Lung (tissue), 12 donors: Measurements from ENCODE around the gene OPN4. TPM values are rescaled to one million over a fixed set of nuclear protein-coding genes. Genes with fewer than 3 reads are reported as not detected.

Experiments used
- ATAC-seq: fragments of 200-7000 bp; cut with Tn5 transposase; one replicate; pipeline ENCODE4 v1.9.1; 2020; ENCODE audit warnings: moderate number of reproducible peaks; ENCODE audit not compliant: insufficient read depth, low FRiP score
- DNase-seq, 3 donors: peaks; one replicate each; pipeline ENCODE4 v3.0.0-alpha.2; 2013 to 2017
- H3K27ac ChIP-seq, 2 donors: one replicate each; pipeline ENCODE4 v1.5.1; 2013; ENCODE audit warnings: mild to moderate bottlenecking in 2 of 2, moderate library complexity in 2 of 2, control low read depth in 1 of 2, inconsistent platforms in 1 of 2, low read depth in 1 of 2, low read length in 1 of 2
- H3K27me3 ChIP-seq, 3 donors: one replicate each; pipeline ENCODE4 v1.5.1; 2013; ENCODE audit warnings: low read length in 2 of 3; ENCODE audit not compliant: control insufficient read depth in 3 of 3, insufficient read depth in 3 of 3
- H3K36me3 ChIP-seq, 4 donors: one replicate each; pipeline ENCODE4 v1.5.1; 2013; ENCODE audit warnings: low read length in 4 of 4, mild to moderate bottlenecking in 1 of 4, moderate library complexity in 1 of 4; ENCODE audit not compliant: control insufficient read depth in 4 of 4, insufficient read depth in 4 of 4
- H3K4me1 ChIP-seq, 5 donors: one replicate each; pipeline ENCODE4 v1.5.1; 2013; ENCODE audit warnings: low read length in 5 of 5, mild to moderate bottlenecking in 2 of 5, moderate library complexity in 1 of 5; ENCODE audit not compliant: control insufficient read depth in 5 of 5, insufficient read depth in 5 of 5
- H3K4me3 ChIP-seq: one replicate; pipeline ENCODE4 v1.5.1; 2013; ENCODE audit warnings: mild to moderate bottlenecking, control low read depth, moderate library complexity
- H3K9ac ChIP-seq, 2 donors: one replicate each; pipeline ENCODE4 v1.5.1; 2013; ENCODE audit warnings: low read length in 2 of 2, control low read depth in 1 of 2; ENCODE audit not compliant: insufficient read depth in 1 of 2
- H3K9me3 ChIP-seq, 4 donors: one replicate each; pipeline ENCODE4 v1.5.1; 2013; ENCODE audit warnings: low read length in 3 of 4, mild to moderate bottlenecking in 1 of 4, moderate library complexity in 1 of 4; ENCODE audit not compliant: control insufficient read depth in 4 of 4, insufficient read depth in 3 of 4
- WGBS, 2 donors: extraction: QIAGEN DNeasy Blood & Tissue Kit; methylation state at CpG; one replicate each; pipeline ENCODE4 v1.1.7; 2013; 5-methylcytosine and 5-hydroxymethylcytosine counted together
- polyA plus RNA-seq, 2 donors: library from polyadenylated mRNA; stranded (reverse); fragments of 200-250 nt; gene quantifications; one replicate each; pipeline ENCODE4 v1.2.1, GENCODE V29; 2013
- total RNA-seq, 2 donors: library from RNA; depleted of rRNA in 1 of 2; stranded (reverse); fragments of >200 nt in 1 of 2; gene quantifications; one replicate each; pipeline ENCODE4 v1.2.1, GENCODE V29; 2014 to 2021
- TF ChIP-seq, protein P1 (sequence below): IDR thresholded peaks from 2 replicates; pipeline ENCODE4 v1.5.1; 2012; ENCODE audit warnings: mild to moderate bottlenecking; ENCODE audit errors: control extremely low read depth, extremely low read depth
- donor health status: control.
- donor health status: control.
- donor health status: Bipolar disorder and iron deficiency.
- donor health status: healthy.
- donor health status: DM: yes; HTN: yes; CAD: no.

OPN4 gene
- total and polyA plus RNA-seq, 4 donors: 0.12 TPM; not detected in 3

- no peak for ATAC-seq
- WGBS, 2 donors: 87 to 95% methylated on average over 8 of the region's 8 CpGs
- Histone ChIP-seq H3K27me3 (no peaks in the 10 kb centered on the region), H3K36me3 (no peaks in the 10 kb centered on the region), H3K9me3 (no peaks in the 10 kb centered on the region), H3K27ac (peak overlapping the region in 1 of 2 donors; percentile 30), H3K4me3 (no peak overlapping the region), H3K9ac (no peak overlapping the region), H3K4me1 (peaks cover 0 to 53% (median 18%) of the 10 kb centered on the region in 5 donors)
- TF ChIP-seq, protein P1, sequence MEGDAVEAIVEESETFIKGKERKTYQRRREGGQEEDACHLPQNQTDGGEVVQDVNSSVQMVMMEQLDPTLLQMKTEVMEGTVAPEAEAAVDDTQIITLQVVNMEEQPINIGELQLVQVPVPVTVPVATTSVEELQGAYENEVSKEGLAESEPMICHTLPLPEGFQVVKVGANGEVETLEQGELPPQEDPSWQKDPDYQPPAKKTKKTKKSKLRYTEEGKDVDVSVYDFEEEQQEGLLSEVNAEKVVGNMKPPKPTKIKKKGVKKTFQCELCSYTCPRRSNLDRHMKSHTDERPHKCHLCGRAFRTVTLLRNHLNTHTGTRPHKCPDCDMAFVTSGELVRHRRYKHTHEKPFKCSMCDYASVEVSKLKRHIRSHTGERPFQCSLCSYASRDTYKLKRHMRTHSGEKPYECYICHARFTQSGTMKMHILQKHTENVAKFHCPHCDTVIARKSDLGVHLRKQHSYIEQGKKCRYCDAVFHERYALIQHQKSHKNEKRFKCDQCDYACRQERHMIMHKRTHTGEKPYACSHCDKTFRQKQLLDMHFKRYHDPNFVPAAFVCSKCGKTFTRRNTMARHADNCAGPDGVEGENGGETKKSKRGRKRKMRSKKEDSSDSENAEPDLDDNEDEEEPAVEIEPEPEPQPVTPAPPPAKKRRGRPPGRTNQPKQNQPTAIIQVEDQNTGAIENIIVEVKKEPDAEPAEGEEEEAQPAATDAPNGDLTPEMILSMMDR: no peak
- DNase-seq: no peak
These were observed 37.7 kb downstream of the OPN4 start for GRCh38 chr10:86692023-86692514.

- Histone ChIP-seq H3K27me3 (no peaks in the 10 kb centered on the region), H3K27ac (peak overlapping the region in 1 of 2 donors; percentile 30), H3K4me3 (no peak overlapping the region), H3K9me3 (no peaks in the 10 kb centered on the region), H3K9ac (no peak overlapping the region), H3K36me3 (no peaks in the 10 kb centered on the region), H3K4me1 (peaks cover 0 to 47% (median 15%) of the 10 kb centered on the region in 5 donors)
- DNase-seq (no peak), ATAC-seq (no peak)
- TF ChIP-seq, protein P1: no peak
- 93 to 99% methylated on average over 7 of the region's 7 CpGs for WGBS, 2 donors
These were observed 38.3 kb downstream of the OPN4 start for GRCh38 chr10:86692664-86693063.

DNA sequence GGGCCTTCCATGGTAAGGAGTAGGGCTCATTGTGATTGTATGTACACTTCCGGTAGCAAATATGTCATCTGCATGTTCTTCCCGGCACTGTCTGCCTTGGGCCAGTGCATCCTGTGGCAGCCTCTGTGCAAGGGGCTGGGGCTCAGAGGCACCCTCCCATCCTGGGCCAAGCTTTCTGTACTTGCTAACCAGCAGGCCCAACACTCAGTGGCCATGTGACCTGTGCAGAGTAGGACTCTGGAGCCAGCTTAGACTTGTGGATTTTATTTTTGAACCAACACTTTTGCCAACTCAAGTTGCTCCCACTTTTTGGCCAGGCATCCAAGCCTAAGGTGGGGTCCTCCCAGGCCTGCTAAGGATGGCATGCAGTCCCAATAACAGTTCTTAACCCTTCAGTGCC lies 38.9 kb downstream of the OPN4 start:
- no peaks in the 10 kb centered on the region for H3K36me3 ChIP-seq
- TF ChIP-seq, protein P1: no peak
- no peak for ATAC-seq
- no peak overlapping the region for H3K27ac ChIP-seq
- peaks cover 0 to 40% (median 10%) of the 10 kb centered on the region in 5 donors for H3K4me1 ChIP-seq
- H3K9me3 ChIP-seq: no peaks in the 10 kb centered on the region
- DNase-seq: peak in 2 of 3 donors; percentile 53 to 79
- H3K4me3 ChIP-seq: no peak overlapping the region
- no peaks in the 10 kb centered on the region for H3K27me3 ChIP-seq
- 81 to 100% methylated on average over 2 of the region's 2 CpGs for WGBS, 2 donors
- H3K9ac ChIP-seq: no peak overlapping the region

- DNase-seq: peak; percentile 92 to 96 (median 95)
- no peaks in the 10 kb centered on the region for H3K27me3 ChIP-seq
- H3K4me1 ChIP-seq: peaks cover 0 to 39% (median 10%) of the 10 kb centered on the region in 5 donors
- H3K27ac ChIP-seq: no peak overlapping the region
- 17 to 22% methylated on average over 10 of the region's 10 CpGs for WGBS, 2 donors
- peak; percentile 14 for ATAC-seq
- TF ChIP-seq, protein P1: peak; percentile 25
- H3K36me3 ChIP-seq: no peaks in the 10 kb centered on the region
- H3K9ac ChIP-seq: no peak overlapping the region
- no peak overlapping the region for H3K4me3 ChIP-seq
- H3K9me3 ChIP-seq: no peaks in the 10 kb centered on the region
These were observed 39.5 kb downstream of the OPN4 start for GRCh38 chr10:86693721-86694369.
